HepG2 (cell line): ENCODE results near the gene TAMALIN. TPM values are rescaled to one million over a fixed set of nuclear protein-coding genes. Genes with fewer than 3 reads are reported as not detected.

ENCODE experiments used
- ARID2 ChIP-seq: sonication (generic); formaldehyde crosslinking; IDR thresholded peaks from 2 replicates; pipeline ENCODE4 v1.8.1; 2022; ENCODE audit warnings: mild to moderate bottlenecking, missing genetic modification reagents, borderline replicate concordance
- ARNT2 ChIP-seq: sonication (generic); formaldehyde crosslinking; IDR thresholded peaks from 2 replicates; pipeline ENCODE4 v1.8.0; 2022; ENCODE audit warnings: mild to moderate bottlenecking, low read depth, missing genetic modification reagents, moderate library complexity
- ATRX ChIP-seq: sonication (generic); formaldehyde crosslinking; IDR thresholded peaks from 2 replicates; pipeline ENCODE4 v1.4.0; 2020; ENCODE audit warnings: missing genetic modification reagents, borderline replicate concordance
- DRAP1 ChIP-seq: IDR thresholded peaks from 2 replicates; pipeline ENCODE4 v1.6.1; 2016; ENCODE audit warnings: missing genetic modification reagents, missing compliant biosample characterization
- ETV6 ChIP-seq: sonication (generic); formaldehyde crosslinking; conservative IDR thresholded peaks from 2 replicates; pipeline ENCODE4 v1.4.0; 2020; ENCODE audit warnings: missing genetic modification reagents
- FOSL1 ChIP-seq: sonication (generic); formaldehyde crosslinking; IDR thresholded peaks from 2 replicates; pipeline ENCODE4 v1.9.0; 2021; ENCODE audit warnings: missing genetic modification reagents, borderline replicate concordance
- HMGA1 ChIP-seq: sonication (generic); formaldehyde crosslinking; conservative IDR thresholded peaks from 2 replicates; pipeline ENCODE4 v1.4.0; 2020; ENCODE audit warnings: missing genetic modification reagents
- IKZF1 ChIP-seq: fragments of 450-650 bp; IDR thresholded peaks from 2 replicates; pipeline ENCODE4 v1.7.1; 2016
- IKZF4 ChIP-seq: sonication (generic); formaldehyde crosslinking; IDR thresholded peaks from 2 replicates; pipeline ENCODE4 v1.5.1; 2020; ENCODE audit warnings: borderline replicate concordance, mild to moderate bottlenecking, low read depth, missing genetic modification reagents; ENCODE audit errors: not compliant biosample characterization
- KDM2A ChIP-seq: sonication (generic); formaldehyde crosslinking; IDR thresholded peaks from 2 replicates; pipeline ENCODE4 v1.4.0; 2020; ENCODE audit warnings: low read depth, missing genetic modification reagents, borderline replicate concordance
- KLF6 ChIP-seq: IDR thresholded peaks from 2 replicates; pipeline ENCODE4 v1.8.0; 2016; ENCODE audit warnings: missing biosample characterization, missing genetic modification reagents
- MAFF ChIP-seq: IDR thresholded peaks from 2 replicates; pipeline ENCODE4 v1.6.1; 2011; ENCODE audit warnings: low read depth, low read length, improper control_type of control experiment
- PLRG1 ChIP-seq: fragments of 450-650 bp; conservative IDR thresholded peaks from 2 replicates; pipeline ENCODE4 v1.6.1; 2016
- REST ChIP-seq, 2 experiments: IDR thresholded peaks; 2 replicates each; pipeline ENCODE4 v1.6.1; 2011 to 2012; ENCODE audit warnings: low read length in 2 of 2, borderline replicate concordance in 1 of 2, low read depth in 1 of 2, mild to moderate bottlenecking in 1 of 2, moderate library complexity in 1 of 2
- RXRA ChIP-seq: sonication (generic); formaldehyde crosslinking; IDR thresholded peaks from 2 replicates; pipeline ENCODE4 v1.5.1; 2020; ENCODE audit warnings: missing genetic modification reagents
- STAT5B ChIP-seq: sonication (generic); formaldehyde crosslinking; IDR thresholded peaks from 2 replicates; pipeline ENCODE4 v1.4.0; 2020; ENCODE audit warnings: missing genetic modification reagents
- SUZ12 ChIP-seq: fragments of 150-350 bp; IDR thresholded peaks from 2 replicates; pipeline ENCODE4 v1.6.1; 2014; ENCODE audit warnings: low read depth, low read length
- ZFP62 ChIP-seq: sonication (generic); formaldehyde crosslinking; IDR thresholded peaks from 2 replicates; pipeline ENCODE4 v1.4.0; 2020; ENCODE audit warnings: missing genetic modification reagents
- ZNF136 ChIP-seq: sonication (generic); formaldehyde crosslinking; IDR thresholded peaks from 2 replicates; pipeline ENCODE4 v1.8.1; 2022; ENCODE audit warnings: low read depth, mild to moderate bottlenecking, moderate library complexity, missing genetic modification reagents
- ZNF230 ChIP-seq: sonication (generic); formaldehyde crosslinking; IDR thresholded peaks from 2 replicates; pipeline ENCODE4 v1.4.0; 2020; ENCODE audit warnings: mild to moderate bottlenecking, missing genetic modification reagents
- ZNF329 ChIP-seq: sonication (generic); formaldehyde crosslinking; IDR thresholded peaks from 2 replicates; pipeline ENCODE4 v1.9.0; 2021; ENCODE audit warnings: low read depth, mild to moderate bottlenecking, missing genetic modification reagents
- ZNF34 ChIP-seq: sonication (generic); formaldehyde crosslinking; IDR thresholded peaks from 2 replicates; pipeline ENCODE4 v1.4.0; 2020; ENCODE audit warnings: mild to moderate bottlenecking, missing genetic modification reagents, borderline replicate concordance
- ZNF354B ChIP-seq: sonication (generic); formaldehyde crosslinking; IDR thresholded peaks from 2 replicates; pipeline ENCODE4 v1.8.0; 2022; ENCODE audit warnings: mild to moderate bottlenecking, missing genetic modification reagents
- ZNF564 ChIP-seq: sonication (generic); formaldehyde crosslinking; IDR thresholded peaks from 2 replicates; pipeline ENCODE4 v1.8.1; 2023; ENCODE audit warnings: mild to moderate bottlenecking, missing genetic modification reagents
- ZNF746 ChIP-seq: sonication (generic); formaldehyde crosslinking; IDR thresholded peaks from 2 replicates; pipeline ENCODE4 v1.8.0; 2022; ENCODE audit warnings: mild to moderate bottlenecking, missing genetic modification reagents
- ZNF772 ChIP-seq: sonication (generic); formaldehyde crosslinking; IDR thresholded peaks from 2 replicates; pipeline ENCODE4 v1.5.0; 2020; ENCODE audit warnings: mild to moderate bottlenecking, missing genetic modification reagents
- ZSCAN12 ChIP-seq: sonication (generic); formaldehyde crosslinking; IDR thresholded peaks from 2 replicates; pipeline ENCODE4 v1.9.0; 2021; ENCODE audit warnings: mild to moderate bottlenecking, missing genetic modification reagents
- polyA plus RNA-seq, 8 experiments: library from polyadenylated mRNA; depleted of rRNA in 3 of 8; stranded (reverse) in 7 of 8; unstranded in 1 of 8; fragments of >200 nt; fragmentation: Illumina TruSeq in 4 of 8; extraction: Trizol in 4 of 8; gene quantifications; 2 replicates each; pipeline versions ENCODE4 v1.2.1 to v1.2.3, GENCODE V29; 2011 to 2016; ENCODE audit warnings: low read depth in 4 of 8, missing spikeins in 1 of 8, mixed read lengths in 1 of 8; ENCODE audit not compliant: insufficient read depth in 1 of 8
- total RNA-seq, 5 experiments: library from RNA; depleted of rRNA; stranded (reverse); fragments of >200 nt; fragmentation: Illumina TruSeq; extraction: Trizol; gene quantifications; 2 replicates each; pipeline ENCODE4 v1.2.3, GENCODE V29; 2016; ENCODE audit warnings: low read depth in 1 of 5
- TF ChIP-seq, protein P1 (sequence below): sonication (generic); formaldehyde crosslinking; IDR thresholded peaks from 2 replicates; pipeline ENCODE4 v1.8.1; 2023; ENCODE audit warnings: mild to moderate bottlenecking, moderate library complexity, missing genetic modification reagents

The TAMALIN gene
- total and polyA plus RNA-seq, 2 of the 13 experiments (the other 11 are each of a cell fraction or from before 2014, with no cell fraction given), result 2.9 to 10.9 TPM

- TF ChIP-seq STAT5B (CRISPR knock-in tag) (no peak), REST (IDR thresholded peaks at IDR 0.05; ENCODE audit: borderline replicate concordance in 1 of 2, low read depth in 1 of 2, low read length in 2 of 2) (no peak), ZNF136 (no peak), MAFF (no peak), ATRX (no peak), ZNF230 (no peak), RXRA (CRISPR knock-in tag) (peak; percentile 42; the same call in 1 of the 2 replicates), ZNF772 (CRISPR knock-in tag) (peak; percentile 53; the same call in 1 of the 2 replicates), DRAP1 (CRISPR knock-in tag) (peak; percentile 37; the same call in 1 of the 2 replicates), IKZF1 (no peak), ZNF746 (CRISPR knock-in tag) (no peak), SUZ12 (no peak), ARID2 (CRISPR knock-in tag) (no peak), ETV6 (CRISPR knock-in tag) (no peak), PLRG1 (no peak), ARNT2 (CRISPR knock-in tag) (peak; percentile 59; the same call in 1 of the 2 replicates), KLF6 (no peak), FOSL1 (CRISPR knock-in tag) (no peak), KDM2A (CRISPR knock-in tag) (peak; percentile 41; the same call in 1 of the 2 replicates), ZNF34 (CRISPR knock-in tag) (no peak), ZSCAN12 (CRISPR knock-in tag) (no peak), ZNF329 (CRISPR knock-in tag) (peak; percentile 52; the same call in 1 of the 2 replicates), IKZF4 (CRISPR knock-in tag) (no peak), ZNF564 (CRISPR knock-in tag) (no peak), HMGA1 (CRISPR knock-in tag) (no peak), ZNF354B (CRISPR knock-in tag) (no peak), ZFP62 (no peak)
- TF ChIP-seq, protein P1, sequence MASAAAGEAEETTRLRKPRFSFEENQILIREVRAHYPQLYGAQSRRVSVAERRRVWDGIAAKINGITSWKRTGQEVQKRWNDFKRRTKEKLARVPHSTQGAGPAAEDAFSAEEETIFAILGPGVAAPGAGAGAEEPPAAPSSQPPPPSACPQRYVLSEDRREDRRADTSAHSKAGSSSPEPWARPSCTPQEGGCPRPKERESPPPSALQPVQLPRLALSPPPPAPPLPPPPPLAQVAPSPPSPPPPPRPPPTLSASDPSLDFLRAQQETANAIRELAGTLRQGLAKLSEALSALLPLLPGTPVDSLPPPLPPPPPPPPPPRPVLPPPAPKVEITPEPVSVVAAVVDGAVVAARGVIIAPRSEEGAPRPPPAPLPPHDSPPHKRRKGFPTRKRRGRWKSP (CRISPR knock-in tag), result no peak
These were observed 16.6 kb downstream of the TAMALIN start (continued) for GRCh38 chr12:52023182-52023975.
